ENCODE results near the gene XXYLT1. TPM values are rescaled to one million over a fixed set of nuclear protein-coding genes. Genes with fewer than 3 reads are reported as not detected.

Gene XXYLT1
- total and polyA plus RNA-seq, 9 of the 15 experiments (the other 6 are each of a cell fraction or from before 2014, with no cell fraction given), result 1.9 to 18.9 (median 15.0) TPM

DNA sequence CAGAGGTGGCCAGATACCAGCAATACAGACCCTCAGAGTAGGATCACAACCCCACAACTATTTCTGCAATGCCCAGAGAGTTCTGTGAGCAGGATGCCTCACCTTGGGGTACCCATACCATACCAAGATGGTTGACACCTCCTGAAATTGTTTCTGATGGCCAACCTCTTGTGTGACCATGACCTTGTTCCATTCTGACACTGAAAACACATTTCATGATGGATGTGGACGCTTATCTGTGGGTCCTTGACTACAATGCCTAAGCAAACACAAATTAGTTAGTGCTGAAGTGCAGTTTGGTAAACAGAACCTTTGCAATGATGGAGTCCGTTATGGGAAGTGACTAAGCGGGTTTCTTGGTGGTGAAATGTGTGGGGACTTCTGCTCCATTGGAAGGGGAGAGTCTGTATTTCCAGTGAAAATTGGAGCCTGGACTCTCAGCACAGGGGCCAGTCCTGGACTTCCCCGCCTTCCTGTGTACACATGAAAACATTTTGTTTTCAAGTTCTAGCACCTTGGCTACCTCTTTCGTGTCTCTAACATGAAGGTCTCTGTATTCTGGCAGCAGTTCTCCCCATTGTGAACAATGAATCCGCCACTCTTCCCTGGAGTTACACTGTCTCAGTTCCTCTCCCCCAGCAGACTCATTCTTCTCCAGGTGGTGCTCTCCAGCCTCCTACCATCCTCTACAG lies 106.2 kb downstream of the XXYLT1 start (continued):
- TF ChIP-seq, protein P1, sequence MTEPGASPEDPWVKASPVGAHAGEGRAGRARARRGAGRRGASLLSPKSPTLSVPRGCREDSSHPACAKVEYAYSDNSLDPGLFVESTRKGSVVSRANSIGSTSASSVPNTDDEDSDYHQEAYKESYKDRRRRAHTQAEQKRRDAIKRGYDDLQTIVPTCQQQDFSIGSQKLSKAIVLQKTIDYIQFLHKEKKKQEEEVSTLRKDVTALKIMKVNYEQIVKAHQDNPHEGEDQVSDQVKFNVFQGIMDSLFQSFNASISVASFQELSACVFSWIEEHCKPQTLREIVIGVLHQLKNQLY (CRISPR knock-in tag; conservative IDR thresholded peaks at IDR 0.05), result no peak
- TF ChIP-seq, protein P2, sequence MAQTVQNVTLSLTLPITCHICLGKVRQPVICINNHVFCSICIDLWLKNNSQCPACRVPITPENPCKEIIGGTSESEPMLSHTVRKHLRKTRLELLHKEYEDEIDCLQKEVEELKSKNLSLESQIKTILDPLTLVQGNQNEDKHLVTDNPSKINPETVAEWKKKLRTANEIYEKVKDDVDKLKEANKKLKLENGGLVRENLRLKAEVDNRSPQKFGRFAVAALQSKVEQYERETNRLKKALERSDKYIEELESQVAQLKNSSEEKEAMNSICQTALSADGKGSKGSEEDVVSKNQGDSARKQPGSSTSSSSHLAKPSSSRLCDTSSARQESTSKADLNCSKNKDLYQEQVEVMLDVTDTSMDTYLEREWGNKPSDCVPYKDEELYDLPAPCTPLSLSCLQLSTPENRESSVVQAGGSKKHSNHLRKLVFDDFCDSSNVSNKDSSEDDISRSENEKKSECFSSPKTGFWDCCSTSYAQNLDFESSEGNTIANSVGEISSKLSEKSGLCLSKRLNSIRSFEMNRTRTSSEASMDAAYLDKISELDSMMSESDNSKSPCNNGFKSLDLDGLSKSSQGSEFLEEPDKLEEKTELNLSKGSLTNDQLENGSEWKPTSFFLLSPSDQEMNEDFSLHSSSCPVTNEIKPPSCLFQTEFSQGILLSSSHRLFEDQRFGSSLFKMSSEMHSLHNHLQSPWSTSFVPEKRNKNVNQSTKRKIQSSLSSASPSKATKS (CRISPR knock-in tag; IDR thresholded peaks at IDR 0.05), result no peak
- TF ChIP-seq, protein P3, sequence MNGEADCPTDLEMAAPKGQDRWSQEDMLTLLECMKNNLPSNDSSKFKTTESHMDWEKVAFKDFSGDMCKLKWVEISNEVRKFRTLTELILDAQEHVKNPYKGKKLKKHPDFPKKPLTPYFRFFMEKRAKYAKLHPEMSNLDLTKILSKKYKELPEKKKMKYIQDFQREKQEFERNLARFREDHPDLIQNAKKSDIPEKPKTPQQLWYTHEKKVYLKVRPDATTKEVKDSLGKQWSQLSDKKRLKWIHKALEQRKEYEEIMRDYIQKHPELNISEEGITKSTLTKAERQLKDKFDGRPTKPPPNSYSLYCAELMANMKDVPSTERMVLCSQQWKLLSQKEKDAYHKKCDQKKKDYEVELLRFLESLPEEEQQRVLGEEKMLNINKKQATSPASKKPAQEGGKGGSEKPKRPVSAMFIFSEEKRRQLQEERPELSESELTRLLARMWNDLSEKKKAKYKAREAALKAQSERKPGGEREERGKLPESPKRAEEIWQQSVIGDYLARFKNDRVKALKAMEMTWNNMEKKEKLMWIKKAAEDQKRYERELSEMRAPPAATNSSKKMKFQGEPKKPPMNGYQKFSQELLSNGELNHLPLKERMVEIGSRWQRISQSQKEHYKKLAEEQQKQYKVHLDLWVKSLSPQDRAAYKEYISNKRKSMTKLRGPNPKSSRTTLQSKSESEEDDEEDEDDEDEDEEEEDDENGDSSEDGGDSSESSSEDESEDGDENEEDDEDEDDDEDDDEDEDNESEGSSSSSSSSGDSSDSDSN (IDR thresholded peaks at IDR 0.05; ENCODE audit: borderline replicate concordance in 1 of 2, low read depth in 2 of 2, low read length in 2 of 2), result no peak
- TF ChIP-seq SAP30 (IDR thresholded peaks at IDR 0.05; ENCODE audit: borderline replicate concordance, insufficient read depth, low read depth, low read length, poor library complexity, severe bottlenecking), result no peak
- TF ChIP-seq DIDO1 (tag; IDR thresholded peaks at IDR 0.05; ENCODE audit: low read depth), result no peak
- TF ChIP-seq, protein P4, sequence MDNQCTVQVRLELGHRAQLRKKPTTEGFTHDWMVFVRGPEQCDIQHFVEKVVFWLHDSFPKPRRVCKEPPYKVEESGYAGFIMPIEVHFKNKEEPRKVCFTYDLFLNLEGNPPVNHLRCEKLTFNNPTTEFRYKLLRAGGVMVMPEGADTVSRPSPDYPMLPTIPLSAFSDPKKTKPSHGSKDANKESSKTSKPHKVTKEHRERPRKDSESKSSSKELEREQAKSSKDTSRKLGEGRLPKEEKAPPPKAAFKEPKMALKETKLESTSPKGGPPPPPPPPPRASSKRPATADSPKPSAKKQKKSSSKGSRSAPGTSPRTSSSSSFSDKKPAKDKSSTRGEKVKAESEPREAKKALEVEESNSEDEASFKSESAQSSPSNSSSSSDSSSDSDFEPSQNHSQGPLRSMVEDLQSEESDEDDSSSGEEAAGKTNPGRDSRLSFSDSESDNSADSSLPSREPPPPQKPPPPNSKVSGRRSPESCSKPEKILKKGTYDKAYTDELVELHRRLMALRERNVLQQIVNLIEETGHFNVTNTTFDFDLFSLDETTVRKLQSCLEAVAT (IDR thresholded peaks at IDR 0.05), result no peak
- TF ChIP-seq ZBTB8A (IDR thresholded peaks at IDR 0.05; ENCODE audit: partially characterized antibody), result no peak
- TF ChIP-seq, protein P5, sequence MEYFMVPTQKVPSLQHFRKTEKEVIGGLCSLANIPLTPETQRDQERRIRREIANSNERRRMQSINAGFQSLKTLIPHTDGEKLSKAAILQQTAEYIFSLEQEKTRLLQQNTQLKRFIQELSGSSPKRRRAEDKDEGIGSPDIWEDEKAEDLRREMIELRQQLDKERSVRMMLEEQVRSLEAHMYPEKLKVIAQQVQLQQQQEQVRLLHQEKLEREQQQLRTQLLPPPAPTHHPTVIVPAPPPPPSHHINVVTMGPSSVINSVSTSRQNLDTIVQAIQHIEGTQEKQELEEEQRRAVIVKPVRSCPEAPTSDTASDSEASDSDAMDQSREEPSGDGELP (CRISPR knock-in tag; IDR thresholded peaks at IDR 0.05; ENCODE audit: borderline replicate concordance), result no peak
- TF ChIP-seq, protein P6, sequence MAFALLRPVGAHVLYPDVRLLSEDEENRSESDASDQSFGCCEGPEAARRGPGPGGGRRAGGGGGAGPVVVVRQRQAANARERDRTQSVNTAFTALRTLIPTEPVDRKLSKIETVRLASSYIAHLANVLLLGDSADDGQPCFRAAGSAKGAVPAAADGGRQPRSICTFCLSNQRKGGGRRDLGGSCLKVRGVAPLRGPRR (CRISPR knock-in tag; IDR thresholded peaks at IDR 0.05), result no peak
- no peak for TF ChIP-seq L3MBTL2 (IDR thresholded peaks at IDR 0.05)
- TF ChIP-seq ZNF24 (IDR thresholded peaks at IDR 0.05), result no peak
- no peak for TF ChIP-seq SREBF2 (CRISPR knock-in tag; IDR thresholded peaks at IDR 0.05)
- TF ChIP-seq NFYB (IDR thresholded peaks at IDR 0.05; ENCODE audit: extremely low read depth, insufficient read length), result no peak
- TF ChIP-seq GTF2E2 (tag; IDR thresholded peaks at IDR 0.05), result 0 out of 2 replicates have a peak, but pooled peaks have one; percentile 4
- no peak for TF ChIP-seq SREBF1 (IDR thresholded peaks at IDR 0.05; ENCODE audit: borderline replicate concordance, low read depth, low read length)

Measured in K562 (cell line).